Activated naive CD8-positive, alpha-beta T cell (primary cell): ENCODE data around the gene USP25.

ENCODE experiments used
- H3K27ac Mint-ChIP-seq: one replicate; pipeline ENCODE4 v1.8.0; 2021; ENCODE audit warnings: mixed read lengths
- H3K27me3 Mint-ChIP-seq: one replicate; pipeline ENCODE4 v1.8.0; 2021; ENCODE audit warnings: mixed read lengths
- H3K36me3 Mint-ChIP-seq: one replicate; pipeline ENCODE4 v1.8.0; 2021; ENCODE audit warnings: mixed read lengths
- H3K4me1 Mint-ChIP-seq: one replicate; pipeline ENCODE4 v1.8.0; 2021; ENCODE audit warnings: low read depth, mixed read lengths
- H3K4me3 Mint-ChIP-seq: one replicate; pipeline ENCODE4 v1.8.0; 2021; ENCODE audit warnings: mild to moderate bottlenecking, mixed read lengths
- H3K9me3 Mint-ChIP-seq: one replicate; pipeline ENCODE4 v1.8.0; 2021; ENCODE audit warnings: low read depth, mixed read lengths

Gene USP25

DNA sequence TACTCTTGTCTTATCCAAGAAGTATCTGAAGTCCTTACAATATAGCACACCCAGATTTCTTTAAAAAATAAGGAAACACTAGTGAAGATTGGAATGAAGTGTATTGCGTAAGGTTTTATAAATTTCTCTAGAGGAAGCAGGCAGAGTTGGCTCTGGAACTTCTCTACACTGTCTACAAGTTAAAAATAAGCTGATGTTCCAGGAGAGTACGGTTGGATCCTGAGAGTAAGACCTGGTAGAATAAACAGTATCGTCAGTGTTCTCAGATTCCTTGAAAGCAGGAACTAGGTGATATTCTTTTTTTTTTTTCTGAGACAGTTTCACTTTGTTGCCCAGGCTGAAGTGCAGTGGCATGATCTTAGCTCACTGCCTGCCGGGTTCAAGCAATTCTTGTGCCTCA is 107.9 kb downstream of the USP25 start:
- no peaks in the 10 kb centered on the region for H3K9me3 Mint-ChIP-seq
- H3K4me1 Mint-ChIP-seq: peaks cover 3% of the 10 kb centered on the region
- H3K27ac Mint-ChIP-seq: no peak overlapping the region
- peaks cover 8% of the 10 kb centered on the region for H3K36me3 Mint-ChIP-seq
- no peak overlapping the region for H3K4me3 Mint-ChIP-seq
- no peaks in the 10 kb centered on the region for H3K27me3 Mint-ChIP-seq

DNA sequence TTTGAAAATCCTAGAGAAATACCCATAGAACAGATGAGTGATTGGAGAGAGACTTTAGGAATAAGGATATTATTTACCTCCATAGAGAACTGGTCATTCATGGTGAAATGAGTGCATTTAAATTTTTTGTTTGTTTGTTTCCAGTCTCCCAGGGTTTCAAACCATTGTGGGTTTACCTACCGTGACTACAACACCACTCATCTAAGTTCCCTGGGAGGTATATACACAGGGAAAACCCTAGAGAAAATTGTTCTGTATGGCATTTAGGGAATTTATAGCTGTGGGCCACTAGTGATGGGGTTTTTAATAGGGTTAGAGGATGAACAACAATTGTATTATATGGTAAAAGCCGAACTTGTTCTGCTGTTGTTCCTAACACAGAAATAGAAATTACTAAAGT is 109.2 kb downstream of the USP25 start:
- no peaks in the 10 kb centered on the region for H3K9me3 Mint-ChIP-seq
- peaks cover 3% of the 10 kb centered on the region for H3K4me1 Mint-ChIP-seq
- peaks cover 8% of the 10 kb centered on the region for H3K36me3 Mint-ChIP-seq
- no peak overlapping the region for H3K27ac Mint-ChIP-seq
- H3K4me3 Mint-ChIP-seq: no peak overlapping the region
- no peaks in the 10 kb centered on the region for H3K27me3 Mint-ChIP-seq

DNA sequence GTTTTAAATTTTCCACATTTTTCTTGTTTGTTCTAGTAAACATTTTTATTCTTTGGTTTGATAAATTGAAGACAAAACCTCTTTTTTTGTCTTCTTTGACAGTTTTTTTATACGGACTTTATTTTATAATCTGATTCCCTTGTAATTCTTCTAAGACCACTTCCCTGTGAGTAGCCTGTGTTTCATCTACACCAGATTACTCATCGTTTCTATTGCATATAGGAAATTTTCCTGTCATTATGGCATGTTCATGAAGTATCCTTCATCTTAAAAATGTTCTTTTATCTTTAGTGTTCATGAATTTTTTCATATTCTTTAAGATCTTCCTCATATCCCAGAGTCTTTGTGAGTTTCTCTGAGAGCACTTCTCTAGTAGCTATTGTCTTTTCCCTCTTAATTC is 109.8 kb downstream of the USP25 start:
- Mint-ChIP-seq H3K36me3 (peaks cover 5% of the 10 kb centered on the region), H3K27ac (no peak overlapping the region), H3K9me3 (no peaks in the 10 kb centered on the region), H3K4me1 (peaks cover 3% of the 10 kb centered on the region), H3K4me3 (no peak overlapping the region), H3K27me3 (no peaks in the 10 kb centered on the region)

DNA sequence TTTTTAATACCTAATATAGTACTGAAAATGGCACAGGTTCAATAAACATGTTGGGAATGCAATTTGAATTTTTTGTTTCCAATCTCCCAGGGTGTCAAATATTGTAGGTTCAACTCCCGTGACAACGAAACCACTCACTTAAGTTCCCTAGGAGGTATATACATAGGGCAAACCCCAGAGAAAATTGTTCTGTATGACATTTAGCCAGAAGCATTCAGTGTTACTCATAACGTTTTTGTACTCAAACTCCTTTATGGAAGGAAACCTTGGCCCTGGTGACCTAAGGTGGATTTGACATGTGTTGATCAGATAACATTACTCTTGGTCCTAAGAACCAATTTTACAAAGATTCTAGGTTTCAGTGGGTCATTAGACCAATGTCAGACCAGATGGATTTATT is 110.6 kb downstream of the USP25 start:
- Mint-ChIP-seq H3K27ac (no peak overlapping the region), H3K9me3 (no peaks in the 10 kb centered on the region), H3K36me3 (peaks cover 2% of the 10 kb centered on the region), H3K4me1 (peaks cover 3% of the 10 kb centered on the region), H3K4me3 (no peak overlapping the region), H3K27me3 (no peaks in the 10 kb centered on the region)

DNA sequence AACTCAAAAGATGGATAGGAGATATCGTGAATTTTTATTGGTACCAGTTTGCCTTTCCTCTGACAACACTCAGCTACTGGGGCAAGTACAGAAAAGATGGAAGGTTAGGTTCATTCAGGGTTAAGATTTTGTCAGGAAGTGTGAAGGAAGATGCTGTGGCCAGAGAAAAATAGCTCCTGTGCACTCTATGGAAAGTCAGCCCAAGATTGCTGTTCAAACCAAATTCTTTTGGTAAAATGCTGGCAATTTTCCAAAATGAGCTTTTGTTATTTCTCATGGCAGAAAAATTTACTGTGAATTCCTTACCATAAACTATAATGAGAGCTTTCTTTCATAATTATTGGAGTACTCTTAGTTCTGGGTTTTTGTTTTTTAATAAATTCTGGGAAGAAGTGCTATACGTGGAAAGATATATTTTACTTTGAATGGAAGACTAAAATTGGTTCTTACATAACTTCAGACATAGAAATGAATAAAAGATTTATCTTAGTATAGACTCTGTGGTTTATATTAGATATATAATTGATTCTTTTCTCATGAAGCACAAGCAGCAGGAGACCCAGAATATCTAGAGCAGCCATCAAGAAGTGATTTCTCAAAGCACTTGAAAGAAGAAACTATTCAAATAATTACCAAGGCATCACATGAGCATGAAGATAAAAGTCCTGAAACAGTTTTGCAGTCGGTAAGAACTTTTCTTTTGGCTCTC is 112.2 kb downstream of the USP25 start:
- H3K4me3 Mint-ChIP-seq: no peak overlapping the region
- peaks cover 3% of the 10 kb centered on the region for H3K4me1 Mint-ChIP-seq
- H3K27me3 Mint-ChIP-seq: no peaks in the 10 kb centered on the region
- no peak overlapping the region for H3K27ac Mint-ChIP-seq
- no peaks in the 10 kb centered on the region for H3K9me3 Mint-ChIP-seq
- no peaks in the 10 kb centered on the region for H3K36me3 Mint-ChIP-seq

DNA sequence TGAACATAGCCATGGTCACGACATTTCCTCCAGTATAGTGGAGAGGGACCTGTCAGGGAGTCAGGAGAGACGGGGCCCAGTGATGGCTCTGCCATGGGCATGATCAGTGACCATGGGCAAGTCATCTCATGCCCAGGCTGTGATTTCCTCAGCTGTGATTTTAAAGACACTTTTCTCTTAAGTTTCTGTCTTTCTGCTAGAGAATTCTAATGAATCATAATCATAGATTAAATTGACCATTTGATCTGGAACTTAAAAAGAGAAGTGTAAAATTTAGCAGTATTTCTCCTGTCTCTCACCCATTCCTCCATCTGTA is 112.7 kb downstream of the USP25 start:
- Mint-ChIP-seq H3K4me3 (no peak overlapping the region), H3K27ac (no peak overlapping the region), H3K36me3 (no peaks in the 10 kb centered on the region), H3K9me3 (no peaks in the 10 kb centered on the region), H3K27me3 (no peaks in the 10 kb centered on the region), H3K4me1 (peaks cover 3% of the 10 kb centered on the region)

DNA sequence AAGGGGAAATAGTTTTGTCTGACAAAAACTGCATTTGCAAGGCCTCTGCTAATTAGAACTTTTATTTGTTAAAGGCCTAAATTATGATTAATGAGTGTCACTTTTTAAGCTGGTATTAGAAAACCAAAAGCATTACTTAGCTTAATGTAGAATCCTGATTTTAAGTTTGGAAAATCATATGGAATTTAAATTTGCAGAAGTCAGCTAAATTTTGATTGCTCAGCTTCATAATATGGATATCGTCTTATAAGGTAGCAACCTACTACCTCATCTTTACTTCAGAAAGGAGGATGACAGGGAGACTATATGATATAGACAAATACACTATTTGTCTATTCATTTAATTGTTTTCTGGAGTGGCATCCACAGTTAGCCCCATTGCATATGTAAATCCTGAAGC is 114.0 kb downstream of the USP25 start:
- H3K27ac Mint-ChIP-seq: no peak overlapping the region
- no peaks in the 10 kb centered on the region for H3K36me3 Mint-ChIP-seq
- peaks cover 3% of the 10 kb centered on the region for H3K4me1 Mint-ChIP-seq
- H3K27me3 Mint-ChIP-seq: no peaks in the 10 kb centered on the region
- no peak overlapping the region for H3K4me3 Mint-ChIP-seq
- no peaks in the 10 kb centered on the region for H3K9me3 Mint-ChIP-seq

DNA sequence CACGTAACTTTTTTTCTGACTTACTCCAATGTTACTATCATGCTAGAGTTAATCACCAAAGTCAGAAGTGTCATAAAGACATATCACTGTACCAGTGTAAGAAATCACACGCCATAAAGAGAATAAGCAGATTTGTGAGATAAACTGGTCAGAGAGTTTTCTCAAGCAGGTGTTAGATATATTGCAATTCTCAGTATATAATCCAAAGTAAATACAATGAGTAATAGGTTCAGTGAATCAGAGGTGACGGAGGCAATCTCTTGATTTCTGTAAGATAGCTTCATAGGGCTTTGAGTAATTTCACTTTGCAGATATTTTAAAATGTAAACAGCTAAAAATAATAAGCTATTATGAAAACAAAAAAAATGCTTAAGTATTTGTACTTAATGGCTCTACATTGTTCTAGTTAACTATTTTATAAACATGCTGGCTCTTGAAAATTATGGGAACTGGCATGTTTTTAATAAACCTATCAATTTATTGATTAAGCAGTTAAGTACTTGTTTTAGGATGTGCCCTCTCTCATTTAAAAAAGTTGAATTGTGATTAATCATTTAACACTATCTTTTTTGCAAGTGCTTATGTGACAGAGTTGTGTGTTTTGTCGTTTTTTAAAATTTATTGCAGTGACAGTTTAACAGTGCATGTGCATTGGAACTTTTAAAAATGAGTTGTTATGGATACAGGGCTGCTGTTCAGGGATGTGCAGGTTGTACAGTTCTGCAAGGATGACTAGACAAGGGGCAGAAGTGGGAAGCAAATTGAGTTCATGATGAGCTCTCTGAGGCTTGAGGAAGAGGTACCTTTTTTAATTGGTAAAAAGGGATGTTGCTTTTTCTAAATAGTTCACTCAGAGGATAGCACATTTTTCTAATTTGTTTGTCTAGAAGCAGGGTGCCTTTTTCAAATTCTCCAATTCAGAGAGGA is 119.1 kb downstream of the USP25 start:
- H3K4me3 Mint-ChIP-seq: no peak overlapping the region
- H3K4me1 Mint-ChIP-seq: no peaks in the 10 kb centered on the region
- peaks cover 7% of the 10 kb centered on the region for H3K36me3 Mint-ChIP-seq
- H3K9me3 Mint-ChIP-seq: no peaks in the 10 kb centered on the region
- no peak overlapping the region for H3K27ac Mint-ChIP-seq
- H3K27me3 Mint-ChIP-seq: no peaks in the 10 kb centered on the region

DNA sequence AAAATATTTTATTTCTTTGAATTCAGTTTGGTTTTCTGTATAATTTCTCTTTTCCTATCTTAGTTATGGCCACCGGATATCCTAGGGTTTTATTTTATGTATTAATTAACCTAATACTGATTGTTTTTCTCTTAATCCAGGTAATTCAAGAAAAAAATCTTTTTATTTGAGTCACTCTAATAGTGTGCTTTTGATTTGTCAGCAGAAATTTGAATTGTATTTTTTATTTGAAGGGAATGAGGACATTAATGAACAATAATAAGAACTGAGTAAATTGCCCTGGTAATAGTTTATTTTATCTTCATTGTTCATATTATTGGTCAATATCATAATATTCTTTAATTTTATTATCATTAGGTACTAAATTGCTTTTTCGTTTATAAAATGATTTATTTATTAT is 120.1 kb downstream of the USP25 start:
- Mint-ChIP-seq H3K4me3 (no peak overlapping the region), H3K27me3 (no peaks in the 10 kb centered on the region), H3K4me1 (no peaks in the 10 kb centered on the region), H3K27ac (no peak overlapping the region), H3K9me3 (no peaks in the 10 kb centered on the region), H3K36me3 (peaks cover 13% of the 10 kb centered on the region)

DNA sequence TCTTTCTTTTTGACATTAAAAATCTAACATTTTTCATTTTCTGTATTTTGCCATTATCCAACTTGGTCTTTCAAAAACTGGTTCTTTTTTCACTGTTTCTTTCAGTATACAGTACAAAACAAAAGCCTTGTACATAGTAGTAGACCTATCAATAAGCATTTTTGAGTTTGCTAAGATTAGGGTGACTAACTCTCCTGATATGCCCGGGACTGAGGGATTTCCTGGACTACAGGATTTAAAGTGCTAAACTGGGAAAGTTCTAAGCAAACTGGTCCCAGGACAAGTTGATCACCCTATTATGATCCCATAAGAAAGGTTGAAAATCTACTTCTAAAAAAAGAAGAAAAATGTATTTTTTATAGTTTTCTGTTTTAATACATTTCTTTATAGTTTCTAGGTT is 120.9 kb downstream of the USP25 start:
- Mint-ChIP-seq H3K4me1 (no peaks in the 10 kb centered on the region), H3K36me3 (peaks cover 14% of the 10 kb centered on the region), H3K9me3 (no peaks in the 10 kb centered on the region), H3K27ac (no peak overlapping the region), H3K27me3 (no peaks in the 10 kb centered on the region), H3K4me3 (no peak overlapping the region)

DNA sequence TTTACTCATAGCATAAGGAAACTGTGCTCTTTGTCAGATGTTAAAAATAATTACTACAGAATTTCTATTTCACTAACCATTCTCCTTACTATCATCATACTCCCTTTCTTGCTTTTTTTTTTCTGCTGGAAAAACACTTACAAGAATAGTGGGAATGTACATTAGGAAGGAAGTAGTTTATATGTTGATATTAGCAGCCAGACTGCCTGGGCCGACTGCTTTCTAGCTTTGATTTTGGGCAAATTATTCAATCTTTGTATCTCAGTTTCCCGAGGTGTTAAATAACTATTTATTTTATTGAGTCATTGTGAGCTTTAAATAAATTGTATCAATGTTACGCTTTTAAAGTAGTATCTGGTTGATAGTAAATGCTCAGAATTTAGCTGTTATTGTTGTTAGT is 122.4 kb downstream of the USP25 start:
- Mint-ChIP-seq H3K27ac (no peak overlapping the region), H3K4me3 (no peak overlapping the region), H3K4me1 (peaks cover under 1% of the 10 kb centered on the region), H3K9me3 (no peaks in the 10 kb centered on the region), H3K36me3 (peaks cover 19% of the 10 kb centered on the region), H3K27me3 (no peaks in the 10 kb centered on the region)

DNA sequence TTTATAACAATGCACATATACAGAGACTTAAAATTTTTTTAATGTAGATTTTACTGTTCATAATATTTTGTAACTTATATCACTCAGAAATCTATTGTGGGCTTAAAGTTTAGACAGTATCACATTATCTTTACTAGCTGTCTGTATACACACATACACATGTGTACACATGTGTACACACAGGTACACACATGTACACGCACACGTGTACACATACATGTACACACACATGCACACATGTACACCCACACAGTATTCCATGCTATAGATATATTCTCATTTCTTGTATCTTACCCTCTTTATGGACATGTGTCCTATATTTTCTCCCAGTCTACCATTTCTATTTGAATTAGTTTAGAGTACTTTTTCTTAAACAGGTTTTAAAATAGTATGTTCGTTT is 123.3 kb downstream of the USP25 start:
- H3K4me3 Mint-ChIP-seq: no peak overlapping the region
- peaks cover 21% of the 10 kb centered on the region for H3K36me3 Mint-ChIP-seq
- no peak overlapping the region for H3K27ac Mint-ChIP-seq
- peaks cover 10% of the 10 kb centered on the region for H3K4me1 Mint-ChIP-seq
- no peaks in the 10 kb centered on the region for H3K27me3 Mint-ChIP-seq
- no peaks in the 10 kb centered on the region for H3K9me3 Mint-ChIP-seq

DNA sequence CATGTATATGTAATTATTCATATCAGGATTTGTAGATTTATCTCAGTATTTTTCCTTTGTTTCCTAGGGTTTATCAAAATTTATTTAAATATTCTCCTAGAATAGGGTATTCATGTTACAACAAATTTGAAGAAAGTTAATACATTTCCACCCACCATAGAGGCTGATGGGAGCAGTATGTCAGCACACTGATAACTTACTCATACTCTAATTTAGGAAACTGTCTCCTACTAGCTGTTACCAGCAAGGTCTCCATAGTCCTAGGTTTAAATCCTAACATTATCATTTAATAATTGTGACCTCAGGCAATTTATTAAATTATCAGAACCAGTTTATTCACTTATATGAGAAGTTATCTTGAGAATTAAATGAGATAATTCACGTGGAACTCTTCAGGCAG is 127.0 kb downstream of the USP25 start:
- no peak overlapping the region for H3K4me3 Mint-ChIP-seq
- H3K27me3 Mint-ChIP-seq: no peaks in the 10 kb centered on the region
- H3K27ac Mint-ChIP-seq: no peak overlapping the region
- H3K36me3 Mint-ChIP-seq: peaks cover 19% of the 10 kb centered on the region
- no peaks in the 10 kb centered on the region for H3K9me3 Mint-ChIP-seq
- peaks cover 12% of the 10 kb centered on the region for H3K4me1 Mint-ChIP-seq

DNA sequence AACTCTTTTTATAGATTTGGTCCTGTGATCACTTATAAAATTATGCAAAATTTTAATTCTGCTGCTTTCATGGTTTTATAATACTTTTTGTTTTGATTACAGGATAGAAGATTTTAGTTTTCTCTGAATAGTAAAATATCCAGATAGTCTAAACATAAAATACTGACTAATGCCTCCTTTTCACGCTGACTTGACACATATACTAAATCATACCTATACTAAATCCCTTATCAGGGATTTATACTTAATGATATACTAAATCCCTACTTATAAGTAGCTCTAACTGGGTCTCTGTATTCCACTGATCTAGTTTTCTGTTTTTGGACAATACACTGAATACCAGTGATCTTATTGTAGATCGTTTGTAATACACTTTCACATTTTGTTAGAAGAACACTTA is 128.0 kb downstream of the USP25 start:
- Mint-ChIP-seq H3K36me3 (peaks cover 17% of the 10 kb centered on the region), H3K27me3 (no peaks in the 10 kb centered on the region), H3K4me1 (peaks cover 12% of the 10 kb centered on the region), H3K27ac (no peak overlapping the region), H3K9me3 (no peaks in the 10 kb centered on the region), H3K4me3 (no peak overlapping the region)

DNA sequence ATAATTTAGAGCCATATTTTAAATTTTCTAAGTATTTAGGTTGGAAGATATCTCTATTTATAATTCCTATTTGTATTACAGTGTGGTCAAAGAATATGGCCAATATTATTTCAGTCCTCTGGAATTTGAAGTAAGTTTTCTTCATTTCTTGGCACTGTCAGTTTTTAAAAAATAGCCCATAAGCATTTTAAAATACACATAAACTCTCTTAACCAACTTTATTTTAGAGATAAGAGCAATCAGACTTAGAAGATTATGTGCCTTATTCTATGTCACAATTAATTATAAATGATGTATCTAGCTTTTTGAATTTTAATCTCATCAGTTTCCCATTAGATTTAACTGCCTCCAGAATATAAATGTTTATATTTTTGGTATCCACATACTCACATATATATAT is 130.8 kb downstream of the USP25 start:
- no peak overlapping the region for H3K4me3 Mint-ChIP-seq
- H3K27ac Mint-ChIP-seq: no peak overlapping the region
- peaks cover 10% of the 10 kb centered on the region for H3K36me3 Mint-ChIP-seq
- H3K4me1 Mint-ChIP-seq: peaks cover 12% of the 10 kb centered on the region
- H3K9me3 Mint-ChIP-seq: no peaks in the 10 kb centered on the region
- H3K27me3 Mint-ChIP-seq: no peaks in the 10 kb centered on the region

DNA sequence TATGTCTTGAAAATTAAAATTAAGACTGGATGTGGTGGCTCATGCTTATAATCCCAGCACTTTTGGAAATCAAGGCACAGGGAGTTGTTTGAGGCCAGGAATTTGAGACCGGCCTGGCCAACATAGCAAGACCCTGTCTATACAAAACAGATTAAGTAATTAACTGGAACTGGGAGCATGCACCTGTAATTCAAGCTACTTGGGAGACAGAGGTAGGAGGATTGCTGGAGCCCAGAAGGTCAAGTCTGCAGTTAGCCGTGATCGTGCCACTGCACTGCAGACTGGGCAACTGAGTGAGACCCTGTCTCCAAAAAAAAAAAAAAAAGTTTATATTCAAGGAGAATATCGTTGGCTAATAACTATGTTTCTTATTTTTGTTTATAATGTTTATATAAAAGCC is 139.2 kb downstream of the USP25 start:
- Mint-ChIP-seq H3K27ac (no peak overlapping the region), H3K27me3 (no peaks in the 10 kb centered on the region), H3K36me3 (peaks cover 8% of the 10 kb centered on the region), H3K4me3 (no peak overlapping the region), H3K4me1 (no peaks in the 10 kb centered on the region), H3K9me3 (no peaks in the 10 kb centered on the region)
